Measurements from ENCODE around the gene PTPRD.

Gene PTPRD

DNA sequence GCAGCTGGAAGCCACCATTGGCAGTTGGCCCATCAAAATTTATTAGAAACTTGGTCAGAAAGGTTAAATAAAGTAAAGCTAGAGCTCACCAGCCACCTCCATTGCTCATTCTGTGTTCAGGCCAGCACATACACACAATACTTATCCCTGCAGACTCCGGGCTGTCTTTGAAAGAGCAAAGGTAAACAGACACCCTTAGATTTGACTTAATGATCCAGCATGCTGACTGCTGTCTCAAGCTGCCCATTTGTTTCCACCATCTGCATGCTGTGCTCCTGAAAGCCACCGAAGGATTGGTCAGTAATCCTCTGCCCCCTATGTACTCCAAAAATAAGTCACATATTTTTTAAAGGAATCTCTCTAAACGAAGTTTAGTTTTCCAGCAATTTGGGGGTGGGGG, 1753.4 kb downstream of the PTPRD start:
- Histone ChIP-seq H3K4me3 (ENCODE audit: low read length, poor library complexity, severe bottlenecking) (peak overlapping the region; percentile 91), H2AFZ (ENCODE audit: low read length) (no peak overlapping the region), H3K4me1 (ENCODE audit: insufficient read depth, low read length, poor library complexity, severe bottlenecking) (peaks cover 31% of the 10 kb centered on the region), H4K20me1 (ENCODE audit: insufficient read depth, low read length, poor library complexity, severe bottlenecking) (peaks cover 27% of the 10 kb centered on the region), H3K79me2 (ENCODE audit: insufficient read depth, low read length) (peaks cover 43% of the 10 kb centered on the region), H3K36me3 (ENCODE audit: insufficient read depth, low read length) (no peaks in the 10 kb centered on the region), H3K9me3 (ENCODE audit: insufficient read depth, low read depth, low read length) (no peaks in the 10 kb centered on the region), H3K9ac (ENCODE audit: low read depth, low read length, poor library complexity, severe bottlenecking) (peak overlapping the region; percentile 15), H3F3A (ENCODE audit: low read depth) (peaks cover 6% of the 10 kb centered on the region; the same call in 1 of the 2 replicates), H3K4me2 (ENCODE audit: low read depth, low read length, poor library complexity, severe bottlenecking) (peak overlapping the region; percentile 93), H3K9me2 (replicated peaks; ENCODE audit: low read depth, low read length) (no peaks in the 10 kb centered on the region), H3K27me3 (ENCODE audit: insufficient read depth, low read length, poor library complexity, severe bottlenecking) (peaks cover 5% of the 10 kb centered on the region)
- TF ChIP-seq EZH2phosphoT487 (IDR thresholded peaks at IDR 0.05; ENCODE audit: borderline replicate concordance) (no peak), CTCF (conservative IDR thresholded peaks at IDR 0.05; ENCODE audit: low read length) (no peak)

- Histone ChIP-seq H3K4me1 (ENCODE audit: insufficient read depth, low read length, poor library complexity, severe bottlenecking) (peaks cover 35% of the 10 kb centered on the region), H3K9me3 (ENCODE audit: insufficient read depth, low read depth, low read length) (no peaks in the 10 kb centered on the region), H3K9ac (ENCODE audit: low read depth, low read length, poor library complexity, severe bottlenecking) (peak overlapping the region; percentile 93), H4K20me1 (ENCODE audit: insufficient read depth, low read length, poor library complexity, severe bottlenecking) (peaks cover 34% of the 10 kb centered on the region), H3K79me2 (ENCODE audit: insufficient read depth, low read length) (peaks cover 50% of the 10 kb centered on the region), H3K4me2 (ENCODE audit: low read depth, low read length, poor library complexity, severe bottlenecking) (peak overlapping the region; percentile 93), H3K4me3 (ENCODE audit: low read length, poor library complexity, severe bottlenecking) (peak overlapping the region; percentile 91), H3K27me3 (ENCODE audit: insufficient read depth, low read length, poor library complexity, severe bottlenecking) (peaks cover 5% of the 10 kb centered on the region), H3K9me2 (replicated peaks; ENCODE audit: low read depth, low read length) (no peaks in the 10 kb centered on the region), H3F3A (ENCODE audit: low read depth) (peaks cover 6% of the 10 kb centered on the region; the same call in 1 of the 2 replicates), H2AFZ (ENCODE audit: low read length) (peak overlapping the region; percentile 87; the same call in 1 of the 2 replicates), H3K36me3 (ENCODE audit: insufficient read depth, low read length) (no peaks in the 10 kb centered on the region)
- TF ChIP-seq CTCF (conservative IDR thresholded peaks at IDR 0.05; ENCODE audit: low read length) (no peak), EZH2phosphoT487 (IDR thresholded peaks at IDR 0.05; ENCODE audit: borderline replicate concordance) (no peak)
These were observed 1754.1 kb downstream of the PTPRD start for GRCh38 chr9:8858596-8859161.

- H3K79me2 ChIP-seq (ENCODE audit: insufficient read depth, low read length), result peaks cover 56% of the 10 kb centered on the region
- TF ChIP-seq CTCF (conservative IDR thresholded peaks at IDR 0.05; ENCODE audit: low read length) (no peak), EZH2phosphoT487 (IDR thresholded peaks at IDR 0.05; ENCODE audit: borderline replicate concordance) (no peak)
- peak overlapping the region; percentile 93 for H3K9ac ChIP-seq (ENCODE audit: low read depth, low read length, poor library complexity, severe bottlenecking)
- H3F3A ChIP-seq (ENCODE audit: low read depth), result peaks cover 6% of the 10 kb centered on the region; the same call in 1 of the 2 replicates
- peaks cover 41% of the 10 kb centered on the region for H4K20me1 ChIP-seq (ENCODE audit: insufficient read depth, low read length, poor library complexity, severe bottlenecking)
- H3K4me1 ChIP-seq (ENCODE audit: insufficient read depth, low read length, poor library complexity, severe bottlenecking), result peaks cover 42% of the 10 kb centered on the region
- H2AFZ ChIP-seq (ENCODE audit: low read length), result peak overlapping the region; percentile 87
- H3K9me2 ChIP-seq (replicated peaks; ENCODE audit: low read depth, low read length), result no peaks in the 10 kb centered on the region
- peak overlapping the region; percentile 91 for H3K4me3 ChIP-seq (ENCODE audit: low read length, poor library complexity, severe bottlenecking)
- H3K27me3 ChIP-seq (ENCODE audit: insufficient read depth, low read length, poor library complexity, severe bottlenecking), result peaks cover 5% of the 10 kb centered on the region
- no peaks in the 10 kb centered on the region for H3K36me3 ChIP-seq (ENCODE audit: insufficient read depth, low read length)
- H3K4me2 ChIP-seq (ENCODE audit: low read depth, low read length, poor library complexity, severe bottlenecking), result peak overlapping the region; percentile 93
- no peaks in the 10 kb centered on the region for H3K9me3 ChIP-seq (ENCODE audit: insufficient read depth, low read depth, low read length)
These were observed 1754.7 kb downstream of the PTPRD start for GRCh38 chr9:8857926-8858595.

All from Loucy (cell line).